RWPE1 (cell line): ENCODE measurements around the gene SOCS2.

Experiments
- CTCF ChIA-PET: fragments of 350-600 bp; sonication (Branson Sonifier 250); formaldehyde crosslinking; extraction: SDS; loops from one replicate; lab custom pipeline; 2021; lab: Yijun Ruan, JAX
- POLR2A ChIA-PET: fragments of 400-600 bp; formaldehyde crosslinking; extraction: SDS; loops from one replicate; lab custom pipeline; 2020; ENCODE audit warnings: antibody characterized with exemption; ENCODE audit not compliant: low non-redundant PET; lab: Yijun Ruan, JAX
- DNase-seq: peaks from one replicate; pipeline ENCODE4 v3.0.0; 2012; ENCODE audit warnings: low spot score
- H3K27ac ChIP-seq: fragments of 450-650 bp; 2 replicates; pipeline ENCODE4 v1.5.1; 2017
- CTCF ChIP-seq: fragments of 450-650 bp; conservative IDR thresholded peaks from 2 replicates; pipeline ENCODE4 v1.5.1; 2017; ENCODE audit warnings: low read depth, mild to moderate bottlenecking

SOCS2 gene

GRCh38 chr12:93599192-93599591 lies 26.7 kb downstream of the SOCS2 start:
- ChIA-PET CTCF (interaction anchor here (0.9 kb wide), 1 partner anchor 502 kb away, joined by 6 read pairs; no protein-coding TSS in a partner anchor), POLR2A (no interaction called here)
- DNase-seq, result no peak
- H3K27ac ChIP-seq, result no peak overlapping the region
- no peak for TF ChIP-seq CTCF

GRCh38 chr12:93601591-93601990 lies 29.1 kb downstream of the SOCS2 start:
- POLR2A ChIA-PET, result no interaction called here
- no peak for DNase-seq

GRCh38 chr12:93602897-93603668 lies 30.6 kb downstream of the SOCS2 start:
- ChIA-PET CTCF (interaction anchor here (0.7 to 1.0 kb wide), 3 partner anchors 10 to 64 kb away, joined by 3 to 9 read pairs (median 3); no protein-coding TSS in a partner anchor), POLR2A (no interaction called here)
- H3K27ac ChIP-seq, result no peak overlapping the region
- no peak for TF ChIP-seq CTCF
- DNase-seq, result no peak

More at GRCh38 chr12:93601591-93601990, 29.1 kb downstream of the SOCS2 start:
- TF ChIP-seq CTCF, result no peak
- CTCF ChIA-PET, result interaction anchor here (1.4 kb wide), 1 partner anchor 499 kb away, joined by 3 read pairs; no protein-coding TSS in a partner anchor
- no peak overlapping the region for H3K27ac ChIP-seq

- DNase-seq, result no peak
- POLR2A ChIA-PET, result no interaction called here
- no peak overlapping the region for H3K27ac ChIP-seq
- TF ChIP-seq CTCF, result no peak
- CTCF ChIA-PET, result interaction anchor here (0.7 kb wide), 2 partner anchors 14 to 64 kb away, joined by 3 to 9 read pairs; no protein-coding TSS in a partner anchor
Observed at GRCh38 chr12:93603762-93604161, 31.3 kb downstream of the SOCS2 start.

GRCh38 chr12:93608313-93608712 lies 35.8 kb downstream of the SOCS2 start:
- no peak for TF ChIP-seq CTCF
- ChIA-PET CTCF (no interaction called here), POLR2A (no interaction called here)
- DNase-seq, result no peak
- no peak overlapping the region for H3K27ac ChIP-seq

GRCh38 chr12:93609281-93610192 lies 37.1 kb downstream of the SOCS2 start:
- ChIA-PET CTCF (no interaction called here), POLR2A (no interaction called here)
- H3K27ac ChIP-seq, result no peak overlapping the region
- no peak for TF ChIP-seq CTCF
- DNase-seq, result no peak
